GM12891 (cell line): ENCODE results near the gene SPTSSB.

Experiments used
- POLR2A ChIP-seq: IDR thresholded peaks from 2 replicates; pipeline ENCODE4 v1.6.1; 2011; ENCODE audit warnings: low read depth, low read length, control low read depth
- POLR2AphosphoS5 ChIP-seq: IDR thresholded peaks from 2 replicates; pipeline ENCODE4 v1.6.1; 2011; ENCODE audit warnings: low read depth, low read length, control low read depth

DNA sequence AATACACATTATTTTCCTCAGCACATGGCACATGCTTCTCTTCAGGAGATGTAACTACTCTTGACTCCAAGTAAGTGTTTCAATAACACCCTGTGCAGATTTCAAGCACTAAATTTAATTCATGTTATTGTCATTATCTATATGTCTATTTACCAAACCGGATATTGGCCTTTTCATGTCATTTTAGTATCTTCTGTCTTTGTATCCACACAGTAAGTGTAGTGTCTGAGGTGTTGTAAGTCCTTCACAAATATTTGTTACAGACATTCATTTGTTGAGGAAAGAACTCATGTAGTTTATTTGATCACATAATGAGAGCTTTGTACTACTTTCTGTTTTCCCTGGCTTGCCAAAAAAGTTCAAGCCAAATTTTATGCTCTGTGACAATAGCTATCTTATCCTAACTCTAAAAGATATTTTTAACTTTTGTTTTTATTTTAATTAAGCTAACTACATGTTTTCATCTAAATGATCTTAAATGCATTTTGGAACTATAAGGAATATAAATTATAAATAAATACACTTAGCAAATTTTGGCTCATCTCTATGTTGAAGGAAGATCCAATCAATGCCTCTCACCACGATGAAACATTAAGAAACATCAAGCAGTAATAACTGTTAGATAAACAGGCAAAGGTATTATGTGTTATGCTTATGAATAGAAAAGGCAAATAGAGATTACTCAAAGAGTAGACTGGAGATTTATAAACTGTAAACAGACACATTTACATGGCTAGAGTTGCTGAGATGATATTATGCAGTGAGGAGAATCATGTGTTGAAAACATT, 48.3 kb downstream of the SPTSSB start:
- TF ChIP-seq POLR2A (no peak), POLR2AphosphoS5 (no peak)
